NCI-H345 (cell line): ENCODE results near the gene IL17RD.

ENCODE experiments used
- DNase-seq: peaks from one replicate; lab custom pipeline; 2025; lab: John Stamatoyannopoulos, UW

Gene IL17RD

GRCh38 chr3:57164657-57165573, at the start of gene IL17RD:
Gene IL17RD (minus strand): TSS chr3:57165353. CDS start chr3:57165286, 67 bp downstream.
- DNase-seq, result peak; percentile 78

DNA sequence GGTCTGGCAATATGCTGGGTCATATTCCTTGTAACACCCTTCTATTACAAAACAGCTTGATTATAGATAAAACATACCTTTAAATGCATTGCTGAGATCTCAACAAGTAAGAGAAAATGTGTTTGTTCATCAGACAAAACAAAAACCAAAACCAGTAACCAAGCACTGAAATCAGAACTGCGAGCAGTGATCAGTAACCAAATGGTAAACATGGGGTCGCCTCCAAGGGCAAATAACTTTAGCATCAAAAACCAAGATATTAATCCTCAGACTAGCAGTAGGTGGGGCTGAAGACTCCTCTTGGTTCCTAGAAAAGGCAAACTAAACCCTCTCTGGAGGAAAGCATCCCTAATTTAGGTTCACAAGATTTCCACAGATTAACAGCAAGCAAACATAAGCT, 41.3 kb upstream of the IL17RD start:
- no peak for DNase-seq

- no peak for DNase-seq
Observed at GRCh38 chr3:57199895-57200297, 34.7 kb upstream of the IL17RD start, which contains the start of gene HESX1. Gene HESX1 (minus strand): TSS chr3:57199978. CDS start chr3:57199918, 60 bp downstream.

DNA sequence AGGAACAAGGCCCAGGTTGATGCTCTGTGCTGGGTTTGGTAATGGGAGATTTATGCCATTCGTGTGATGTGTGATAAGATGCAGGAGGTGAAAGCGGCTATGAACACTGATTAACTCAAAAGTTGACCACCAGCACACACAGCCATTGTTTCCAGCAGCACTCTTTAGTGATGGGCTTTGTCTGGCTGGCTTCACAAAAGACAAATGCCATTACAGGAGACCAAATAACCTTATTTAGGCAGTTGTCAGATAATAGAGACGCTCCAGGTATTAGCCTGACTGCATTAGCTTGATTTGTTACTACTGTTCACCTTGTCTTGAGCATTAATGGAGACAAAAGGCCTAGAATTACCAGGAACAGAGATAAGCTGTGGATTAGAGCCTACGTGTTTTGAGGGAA, 29.5 kb upstream of the IL17RD start:
- DNase-seq, result no peak

DNA sequence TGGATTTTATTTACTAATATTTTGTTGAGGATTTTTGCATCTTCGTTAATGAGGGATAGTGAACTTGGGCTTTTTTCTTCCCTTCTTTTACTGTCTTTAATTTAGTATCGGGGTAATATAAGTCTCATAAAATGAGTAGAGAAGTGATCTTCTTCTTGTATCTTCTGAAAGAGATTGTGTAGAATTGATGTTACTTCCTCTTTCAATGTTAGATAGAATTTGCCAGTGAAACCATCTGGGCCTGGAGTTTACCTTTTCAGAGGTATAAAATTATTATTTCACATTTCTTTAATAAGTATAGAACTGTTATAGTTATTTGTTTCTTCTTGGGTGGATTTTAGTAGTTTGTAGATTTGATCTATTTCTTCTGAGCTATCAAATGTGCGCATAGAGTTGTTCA, 26.9 kb upstream of the IL17RD start:
- no peak for DNase-seq

GRCh38 chr3:57184526-57184925, 19.4 kb upstream of the IL17RD start:
- no peak for DNase-seq

GRCh38 chr3:57179580-57180410, 14.6 kb upstream of the IL17RD start:
- no peak for DNase-seq

DNA sequence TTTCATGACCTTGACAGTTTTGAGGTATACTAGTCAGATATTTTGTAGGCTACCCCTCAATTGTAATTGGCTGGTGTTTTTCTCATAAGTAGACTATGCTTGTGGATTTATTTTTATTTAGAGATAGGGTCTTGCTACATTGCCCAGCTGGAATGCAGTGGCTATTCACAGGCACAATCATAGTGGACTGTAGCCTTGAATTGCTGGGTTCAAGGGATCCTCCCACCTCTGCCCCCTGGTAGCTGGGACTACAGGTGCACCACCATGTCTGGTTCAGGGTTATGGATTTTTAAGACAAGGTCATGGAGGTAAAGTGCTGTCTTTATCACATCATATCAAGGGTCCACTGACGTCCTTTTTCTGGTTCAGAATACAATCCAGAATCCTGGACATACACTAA, 10.9 kb upstream of the IL17RD start:
- no peak for DNase-seq

GRCh38 chr3:57173687-57174086, 8.5 kb upstream of the IL17RD start:
- DNase-seq, result no peak

GRCh38 chr3:57170946-57171345, 5.8 kb upstream of the IL17RD start:
- no peak for DNase-seq

GRCh38 chr3:57169872-57170623, 4.9 kb upstream of the IL17RD start:
- peak; percentile 67 for DNase-seq

- no peak for DNase-seq
Observed at GRCh38 chr3:57169108-57169507, 4.0 kb upstream of the IL17RD start.

DNA sequence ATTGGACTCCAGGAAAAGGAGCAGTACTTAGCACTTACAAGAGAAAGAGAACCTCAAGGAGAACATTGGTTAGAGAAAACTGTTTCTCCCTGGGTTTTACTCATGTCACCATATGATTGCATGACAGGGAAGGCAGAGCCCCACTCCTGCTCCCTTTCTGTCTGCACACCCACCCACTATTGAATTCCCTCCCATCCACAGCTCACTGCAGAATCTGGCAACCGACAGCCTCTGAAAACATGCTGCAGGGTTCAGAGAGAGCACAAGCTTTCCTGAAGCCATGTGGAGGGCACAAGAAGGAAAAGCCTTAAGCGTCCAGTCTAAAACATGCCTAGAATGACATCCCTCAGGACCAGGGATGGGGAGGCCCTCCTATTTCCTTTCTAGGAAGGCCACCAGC, 3.0 kb upstream of the IL17RD start:
- DNase-seq, result no peak

DNA sequence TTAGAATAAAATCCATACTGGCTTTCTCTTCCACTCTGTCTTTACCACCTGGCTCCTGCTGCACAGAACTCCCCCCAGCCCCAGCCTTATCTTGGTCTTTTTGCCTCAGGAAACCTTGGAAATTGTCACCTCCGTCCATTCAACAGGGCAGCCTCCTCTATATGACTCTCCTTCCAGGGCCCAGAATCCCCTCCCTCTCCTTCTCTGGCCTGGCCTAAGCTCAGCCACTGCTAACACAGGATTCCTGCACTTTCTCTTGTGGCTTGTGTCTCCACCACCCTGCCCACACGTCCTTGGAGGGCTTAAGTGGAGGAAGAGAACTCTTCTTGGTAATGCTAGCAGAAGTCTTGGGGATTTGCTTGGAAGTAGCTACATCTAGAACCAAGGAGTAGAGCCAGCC, 1.5 kb upstream of the IL17RD start:
- DNase-seq, result no peak

DNA sequence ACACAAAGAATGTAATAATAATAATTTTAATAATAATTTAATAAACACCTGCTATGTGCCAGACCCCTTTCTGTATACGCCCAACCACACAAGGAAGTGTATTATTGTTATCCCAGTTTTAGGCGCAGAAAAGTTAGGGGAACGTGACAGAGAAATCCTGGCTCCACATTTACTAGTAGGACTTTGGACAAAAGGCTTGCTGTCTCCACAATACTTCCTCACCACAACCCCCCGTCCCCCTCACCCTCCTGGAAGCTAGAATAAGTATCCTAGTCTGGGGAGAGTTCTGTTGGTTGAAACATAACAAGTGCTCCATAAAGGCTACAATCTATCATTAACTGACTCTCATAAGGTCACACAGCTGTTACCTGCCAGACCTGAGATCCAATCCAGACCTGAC, 488 bp upstream of the IL17RD start:
- DNase-seq, result no peak

DNA sequence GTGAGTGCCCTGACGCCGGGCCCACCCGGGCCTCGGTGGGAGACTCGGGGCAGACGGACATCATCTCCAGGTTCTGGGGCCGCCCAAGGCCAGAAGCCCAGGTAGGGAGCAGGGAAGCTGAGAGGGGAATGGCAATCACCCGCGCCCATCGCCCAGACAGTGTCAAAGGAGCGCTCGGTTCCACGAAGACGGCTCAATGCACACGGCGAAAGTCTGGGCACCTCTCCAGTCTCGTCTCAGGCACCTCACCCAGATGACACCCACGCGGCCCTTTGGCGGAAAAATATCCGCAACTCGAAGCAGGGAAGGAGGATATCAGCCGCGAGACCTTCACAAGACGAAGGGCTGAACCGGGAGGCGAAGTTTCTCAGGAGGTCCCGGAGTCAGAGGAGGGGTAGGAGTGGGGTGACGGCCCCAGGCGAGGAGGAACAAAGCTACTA, 916 bp downstream of the IL17RD start:
- no peak for DNase-seq

GRCh38 chr3:57163751-57164150, 1.4 kb downstream of the IL17RD start:
- no peak for DNase-seq

- DNase-seq, result no peak
Observed at GRCh38 chr3:57161915-57162314, 3.2 kb downstream of the IL17RD start.

DNA sequence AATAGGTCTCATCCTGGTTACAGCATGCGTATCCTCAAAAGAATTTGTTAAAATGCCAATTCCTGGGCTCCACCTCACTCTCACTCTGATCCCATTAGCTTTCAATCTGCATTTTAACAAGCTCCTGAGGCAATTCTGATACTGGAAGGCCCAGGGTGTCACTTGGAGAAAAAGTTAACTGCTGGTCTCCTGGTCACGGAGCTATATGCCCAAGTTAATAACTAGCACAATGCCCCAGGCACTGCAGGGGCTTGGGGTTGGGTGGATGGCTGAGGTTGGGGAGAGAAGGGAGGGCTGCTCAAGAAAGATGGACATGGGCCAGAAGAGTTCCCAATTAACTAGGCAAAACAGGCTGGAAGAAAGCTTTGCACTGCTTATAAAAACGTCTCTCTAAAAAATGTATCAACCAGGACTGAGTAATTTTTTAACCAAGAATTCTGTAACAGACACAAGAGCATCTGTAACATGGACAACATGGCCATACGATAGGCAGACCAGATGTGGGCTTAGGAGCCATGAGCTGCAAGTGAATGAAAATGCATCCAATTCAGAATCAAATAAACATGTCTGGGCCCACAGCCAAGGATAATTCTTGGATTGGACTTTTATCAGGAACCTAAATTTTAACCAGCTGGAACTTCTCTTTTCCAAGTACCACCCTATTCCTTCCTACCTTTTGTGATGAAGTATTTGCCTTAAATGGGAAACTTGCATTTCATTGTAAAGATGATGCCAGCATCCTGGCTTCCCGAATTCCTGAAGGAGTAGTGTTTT, 4.2 kb downstream of the IL17RD start:
- DNase-seq, result no peak

DNA sequence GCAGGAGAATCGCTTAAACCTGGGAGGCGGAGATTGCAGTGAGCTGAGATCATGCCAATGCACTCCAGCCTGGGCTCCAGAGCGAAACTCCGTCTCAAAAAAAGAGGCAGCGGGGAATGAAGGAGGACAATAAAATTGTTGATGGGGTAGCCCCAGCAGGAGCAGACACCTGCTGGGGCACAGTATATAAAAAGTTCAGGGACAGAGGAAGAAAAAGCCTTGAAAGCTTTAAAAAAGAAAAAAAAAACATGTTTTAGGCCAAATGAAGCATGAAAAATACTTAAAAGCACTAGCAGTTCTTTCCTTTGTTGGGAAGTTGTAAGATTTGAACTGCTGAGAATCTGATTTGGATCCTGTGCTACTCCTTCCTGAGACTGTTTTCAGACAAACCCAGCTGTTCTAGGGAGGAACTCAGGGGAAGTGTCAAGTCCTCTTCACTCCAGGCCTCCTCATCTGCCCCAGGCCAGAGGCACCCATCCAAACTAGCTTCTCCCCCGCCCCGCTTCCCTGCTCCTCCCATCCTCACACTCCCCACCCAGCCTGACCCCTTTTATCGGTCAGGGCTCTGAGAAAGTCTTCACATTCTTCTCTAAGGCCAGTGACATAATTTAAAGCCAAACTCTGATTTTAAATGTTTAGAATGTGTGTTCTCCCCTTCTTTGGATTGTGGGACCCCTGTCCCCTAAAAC, 4.9 kb downstream of the IL17RD start:
- DNase-seq, result no peak
